HEK293 (cell line): ENCODE results near the gene NPAS2.

Experiments used
- HOXA7 ChIP-seq: sonication (generic); formaldehyde crosslinking; IDR thresholded peaks from 2 replicates; pipeline ENCODE4 v1.8.1; 2022; ENCODE audit warnings: missing genetic modification reagents, borderline replicate concordance
- ZBTB1 ChIP-seq: fragments of 450-650 bp; formaldehyde crosslinking; IDR thresholded peaks from 2 replicates; pipeline ENCODE4 v1.5.1; 2016; ENCODE audit warnings: missing biosample characterization, missing genetic modification characterization
- ZNF792 ChIP-seq: fragments of 450-650 bp; formaldehyde crosslinking; IDR thresholded peaks from 2 replicates; pipeline ENCODE4 v1.5.1; 2016; ENCODE audit warnings: missing biosample characterization, missing genetic modification characterization
- TF ChIP-seq, protein P1 (sequence below): fragments of 450-650 bp; formaldehyde crosslinking; IDR thresholded peaks from 2 replicates; pipeline ENCODE4 v1.5.1; 2016; ENCODE audit warnings: missing biosample characterization, missing genetic modification characterization

DNA sequence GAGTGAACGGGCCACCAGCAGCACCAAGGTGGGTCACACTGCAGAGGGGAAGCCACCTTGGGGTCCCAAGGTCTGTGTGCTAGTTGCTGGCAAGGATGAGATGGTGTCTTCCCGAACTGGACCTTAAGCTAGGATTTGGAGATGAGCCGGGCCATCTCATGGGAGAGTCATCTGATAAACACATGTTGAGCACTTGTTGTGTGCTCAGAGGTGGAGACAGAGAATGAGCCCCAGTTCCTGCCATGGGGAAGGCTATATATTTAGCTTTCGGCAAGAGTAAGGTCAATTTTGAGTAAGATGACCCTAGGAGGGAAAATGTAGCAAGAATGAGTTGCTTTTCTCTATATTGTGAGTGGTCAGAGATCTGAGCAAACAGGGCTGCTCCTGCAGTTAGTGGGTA, 140.7 kb downstream of the NPAS2 start:
- TF ChIP-seq ZNF792 (tag by site-specific recombination) (no peak), HOXA7 (CRISPR knock-in tag) (no peak), ZBTB1 (tag by site-specific recombination) (no peak)
- TF ChIP-seq, protein P1, sequence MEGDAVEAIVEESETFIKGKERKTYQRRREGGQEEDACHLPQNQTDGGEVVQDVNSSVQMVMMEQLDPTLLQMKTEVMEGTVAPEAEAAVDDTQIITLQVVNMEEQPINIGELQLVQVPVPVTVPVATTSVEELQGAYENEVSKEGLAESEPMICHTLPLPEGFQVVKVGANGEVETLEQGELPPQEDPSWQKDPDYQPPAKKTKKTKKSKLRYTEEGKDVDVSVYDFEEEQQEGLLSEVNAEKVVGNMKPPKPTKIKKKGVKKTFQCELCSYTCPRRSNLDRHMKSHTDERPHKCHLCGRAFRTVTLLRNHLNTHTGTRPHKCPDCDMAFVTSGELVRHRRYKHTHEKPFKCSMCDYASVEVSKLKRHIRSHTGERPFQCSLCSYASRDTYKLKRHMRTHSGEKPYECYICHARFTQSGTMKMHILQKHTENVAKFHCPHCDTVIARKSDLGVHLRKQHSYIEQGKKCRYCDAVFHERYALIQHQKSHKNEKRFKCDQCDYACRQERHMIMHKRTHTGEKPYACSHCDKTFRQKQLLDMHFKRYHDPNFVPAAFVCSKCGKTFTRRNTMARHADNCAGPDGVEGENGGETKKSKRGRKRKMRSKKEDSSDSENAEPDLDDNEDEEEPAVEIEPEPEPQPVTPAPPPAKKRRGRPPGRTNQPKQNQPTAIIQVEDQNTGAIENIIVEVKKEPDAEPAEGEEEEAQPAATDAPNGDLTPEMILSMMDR (tag by site-specific recombination), result no peak
